Smooth muscle cell (in vitro differentiated cells): Measurements from ENCODE around the gene C4orf46. TPM values are rescaled to one million over a fixed set of nuclear protein-coding genes. Genes with fewer than 3 reads are reported as not detected.

ENCODE experiments used
- DNase-seq: peaks from one replicate; lab custom pipeline; 2025; ENCODE audit not compliant: unreplicated experiment; lab: John Stamatoyannopoulos, UW
- H2AFZ ChIP-seq: fragments of 200-600 bp; sonication (generic); 2 replicates; pipeline ENCODE4 v1.6.0; 2016; ENCODE audit warnings: antibody characterized with exemption, low read depth, mild to moderate bottlenecking
- H3F3A ChIP-seq: fragments of 200-600 bp; sonication (generic); 2 replicates; pipeline ENCODE4 v1.6.0; 2017; ENCODE audit warnings: antibody characterized with exemption, low read depth
- H3K27ac ChIP-seq: fragments of 200-600 bp; sonication (generic); 2 replicates; pipeline ENCODE4 v1.5.1; 2016; ENCODE audit warnings: low read depth, mild to moderate bottlenecking
- H3K27me3 ChIP-seq: fragments of 200-600 bp; sonication (generic); 2 replicates; pipeline ENCODE4 v1.6.1; 2016; ENCODE audit warnings: low read depth, mild to moderate bottlenecking
- H3K36me3 ChIP-seq: fragments of 200-600 bp; sonication (generic); 2 replicates; pipeline ENCODE4 v1.5.1; 2016; ENCODE audit warnings: low read depth
- H3K4me1 ChIP-seq: fragments of 200-600 bp; sonication (generic); 2 replicates; pipeline ENCODE4 v1.5.1; 2016; ENCODE audit warnings: low read depth
- H3K4me2 ChIP-seq: fragments of 200-600 bp; sonication (generic); 2 replicates; pipeline ENCODE4 v1.6.0; 2016; ENCODE audit warnings: mild to moderate bottlenecking
- H3K4me3 ChIP-seq: fragments of 200-600 bp; sonication (generic); 2 replicates; pipeline ENCODE4 v1.5.1; 2016; ENCODE audit warnings: mild to moderate bottlenecking
- H3K79me2 ChIP-seq: fragments of 200-600 bp; sonication (generic); 2 replicates; pipeline ENCODE4 v1.6.0; 2016; ENCODE audit warnings: low read depth, mild to moderate bottlenecking
- H3K9ac ChIP-seq: fragments of 200-600 bp; sonication (generic); 2 replicates; pipeline ENCODE4 v1.6.0; 2016; ENCODE audit warnings: low read depth
- H3K9me3 ChIP-seq: fragments of 200-600 bp; sonication (generic); replicated peaks from 2 replicates; pipeline ENCODE4 v1.5.1; 2016; ENCODE audit warnings: low read depth
- H4K20me1 ChIP-seq: fragments of 200-600 bp; sonication (generic); 2 replicates; pipeline ENCODE4 v1.6.0; 2016; ENCODE audit warnings: low read depth
- CTCF ChIP-seq: fragments of 200-600 bp; sonication (generic); IDR thresholded peaks from 2 replicates; pipeline ENCODE4 v1.5.1; 2017; ENCODE audit warnings: borderline replicate concordance, mild to moderate bottlenecking, antibody characterized with exemption; ENCODE audit not compliant: insufficient read depth, poor library complexity, severe bottlenecking
- WGBS: methylation state at CpG from one replicate; pipeline ENCODE4 v1.1.7; 2016; ENCODE audit warnings: low lambda C conversion rate; 5-methylcytosine and 5-hydroxymethylcytosine counted together
- polyA plus RNA-seq: library from polyadenylated mRNA; unstranded; fragments of >200 nt; fragmentation: Nextera tagmentation; extraction: Ambion mirVana; gene quantifications from 2 replicates; pipeline ENCODE4 v1.2.1, GENCODE V29; 2016
- total RNA-seq: library from RNA; depleted of rRNA; stranded (reverse); fragments of >200 nt; gene quantifications from 2 replicates; pipeline ENCODE4 v1.2.3, GENCODE V29; 2014

The C4orf46 gene
- total and polyA plus RNA-seq, 2 experiments from 2014 or later, result 8.8 to 9.8 TPM

- H3K4me3 ChIP-seq, result peak within 1 kb of the TSS; percentile 83
- peak within 1 kb of the TSS; percentile 95 for H3K4me2 ChIP-seq
- H3F3A ChIP-seq, result no peaks in the 10 kb centered on the region
- no peaks in the 10 kb centered on the region for H3K36me3 ChIP-seq
- under 1% methylated on average over 60 of the region's 60 CpGs for whole genome bisulfite sequencing
- TF ChIP-seq CTCF, result peak; percentile 40
- H3K9ac ChIP-seq, result peak within 1 kb of the TSS; percentile 82
- H3K79me2 ChIP-seq, result peaks cover 34% of the 10 kb centered on the region
- DNase-seq, result peak; percentile 93
- peak within 1 kb of the TSS; percentile 76 for H3K27ac ChIP-seq
- no peaks in the 10 kb centered on the region for H3K9me3 ChIP-seq
- H2AFZ ChIP-seq, result peak within 1 kb of the TSS; percentile 91
- H3K4me1 ChIP-seq, result peaks cover 5% of the 10 kb centered on the region
- no peaks in the 10 kb centered on the region for H3K27me3 ChIP-seq
- H4K20me1 ChIP-seq, result no peaks in the 10 kb centered on the region
These were observed 474 bp upstream of the C4orf46 start, which contains the start of gene ETFDH for GRCh38 chr4:158671915-158672806. ETFDH (plus strand) TSS chr4:158672296; CDS start chr4:158672457, 161 bp downstream.

- H2AFZ ChIP-seq, result peak overlapping the region; percentile 91
- peaks cover 5% of the 10 kb centered on the region for H3K4me1 ChIP-seq
- no peaks in the 10 kb centered on the region for H3K9me3 ChIP-seq
- H3F3A ChIP-seq, result no peaks in the 10 kb centered on the region
- peak overlapping the region; percentile 76 for H3K27ac ChIP-seq
- DNase-seq, result peak; percentile 67
- no peak for TF ChIP-seq CTCF
- no peaks in the 10 kb centered on the region for H3K27me3 ChIP-seq
- no peaks in the 10 kb centered on the region for H4K20me1 ChIP-seq
- H3K4me2 ChIP-seq, result peak overlapping the region; percentile 95
- WGBS, result under 1% methylated on average over 33 of the region's 35 CpGs
- H3K4me3 ChIP-seq, result peak overlapping the region; percentile 83
- no peaks in the 10 kb centered on the region for H3K36me3 ChIP-seq
- H3K79me2 ChIP-seq, result peaks cover 34% of the 10 kb centered on the region
- peak overlapping the region; percentile 82 for H3K9ac ChIP-seq
These were observed 567 bp downstream of the C4orf46 start for GRCh38 chr4:158670975-158671664.

GRCh38 chr4:158669310-158669709 lies 2.4 kb downstream of the C4orf46 start:
- H3K9me3 ChIP-seq, result no peaks in the 10 kb centered on the region
- no peak overlapping the region for H3K4me3 ChIP-seq
- H4K20me1 ChIP-seq, result no peaks in the 10 kb centered on the region
- no peak overlapping the region for H3K4me2 ChIP-seq
- no peaks in the 10 kb centered on the region for H3K27me3 ChIP-seq
- TF ChIP-seq CTCF, result no peak
- peaks cover 34% of the 10 kb centered on the region for H3K79me2 ChIP-seq
- WGBS, result 97% methylated on average over 7 of the region's 7 CpGs
- no peak overlapping the region for H3K9ac ChIP-seq
- H3F3A ChIP-seq, result no peaks in the 10 kb centered on the region
- DNase-seq, result no peak
- H3K36me3 ChIP-seq, result no peaks in the 10 kb centered on the region
- H3K4me1 ChIP-seq, result peaks cover 5% of the 10 kb centered on the region
- H3K27ac ChIP-seq, result no peak overlapping the region
- no peak overlapping the region for H2AFZ ChIP-seq
